Activated CD8-positive, alpha-beta T cell treated with anti-CD3 and anti-CD28 coated beads for 36 hours (primary cell): ENCODE measurements around the gene VAPB. TPM values are rescaled to one million over a fixed set of nuclear protein-coding genes. Genes with fewer than 3 reads are reported as not detected.

Experiments
- ATAC-seq: fragments of 200-7000 bp; cut with Tn5 transposase; one replicate; pipeline ENCODE4 v1.10.0; 2021; ENCODE audit warnings: mild to moderate bottlenecking, moderate library complexity
- CTCF ChIA-PET: fragments of 350-600 bp; sonication (Branson Sonifier 250); formaldehyde crosslinking; loops from one replicate; lab custom pipeline; 2021; ENCODE audit warnings: antibody characterized with exemption; lab: Charles Lee
- POLR2A ChIA-PET: fragments of 350-600 bp; sonication (Branson Sonifier 250); formaldehyde crosslinking; loops from one replicate; lab custom pipeline; 2021; ENCODE audit warnings: antibody characterized with exemption; lab: Charles Lee
- DNase-seq: peaks from one replicate; pipeline ENCODE4 v3.0.0-alpha.2; 2020
- H3K27ac Mint-ChIP-seq: one replicate; pipeline ENCODE4 v1.8.0; 2021; ENCODE audit warnings: mild to moderate bottlenecking, mixed read lengths
- H3K27me3 Mint-ChIP-seq: one replicate; pipeline ENCODE4 v1.8.0; 2021; ENCODE audit warnings: mixed read lengths
- H3K36me3 Mint-ChIP-seq: one replicate; pipeline ENCODE4 v1.8.0; 2021; ENCODE audit warnings: low read depth, mixed read lengths
- H3K4me1 Mint-ChIP-seq: one replicate; pipeline ENCODE4 v1.8.0; 2021; ENCODE audit warnings: low read depth, mixed read lengths
- H3K4me3 Mint-ChIP-seq: one replicate; pipeline ENCODE4 v1.8.0; 2021; ENCODE audit warnings: mild to moderate bottlenecking, moderate library complexity, mixed read lengths
- H3K9me3 Mint-ChIP-seq: one replicate; pipeline ENCODE4 v1.8.0; 2021; ENCODE audit warnings: mixed read lengths
- intact Hi-C: fragments of 100-400 bp; cut with micrococcal nuclease; formaldehyde crosslinking; loops from one replicate; pipeline ENCODE4 v1.10.0; 2022
- total RNA-seq, 2 experiments: library from RNA; stranded (reverse); gene quantifications; one replicate each; pipeline ENCODE4 v1.2.3, GENCODE V29; 2021
- TF ChIP-seq, protein P1 (sequence below): fragments of 200-600 bp; IDR thresholded peaks from one replicate; pipeline ENCODE4 v1.8.0; 2022; ENCODE audit warnings: antibody characterized with exemption, mild to moderate bottlenecking

VAPB gene
- total RNA-seq, 2 experiments from 2014 or later = 46.3 to 46.8 TPM

DNA sequence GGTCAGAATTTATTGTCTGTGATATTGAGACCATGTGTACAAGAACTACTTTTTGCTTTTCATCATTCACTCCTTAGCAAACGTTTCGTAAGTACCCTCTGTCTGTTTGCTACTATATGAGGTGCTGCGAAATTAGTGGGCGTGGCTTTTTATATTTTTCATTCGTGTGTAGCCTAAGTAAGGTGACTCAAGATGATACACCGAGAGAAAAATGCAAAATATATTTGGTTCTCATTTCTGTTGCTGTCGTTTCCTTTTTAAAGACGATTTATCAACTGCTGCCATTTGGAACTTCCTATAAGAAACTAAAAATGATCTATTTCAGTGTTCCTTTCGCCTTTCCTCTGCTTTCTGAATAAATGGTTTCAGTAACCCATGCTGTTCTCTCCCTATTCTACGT is 61.2 kb downstream of the VAPB start:
- no peaks in the 10 kb centered on the region for H3K27me3 Mint-ChIP-seq
- ATAC-seq (no peak), DNase-seq (no peak)
- H3K4me1 Mint-ChIP-seq = no peaks in the 10 kb centered on the region
- intact Hi-C loops = no loop called here
- TF ChIP-seq, protein P1, sequence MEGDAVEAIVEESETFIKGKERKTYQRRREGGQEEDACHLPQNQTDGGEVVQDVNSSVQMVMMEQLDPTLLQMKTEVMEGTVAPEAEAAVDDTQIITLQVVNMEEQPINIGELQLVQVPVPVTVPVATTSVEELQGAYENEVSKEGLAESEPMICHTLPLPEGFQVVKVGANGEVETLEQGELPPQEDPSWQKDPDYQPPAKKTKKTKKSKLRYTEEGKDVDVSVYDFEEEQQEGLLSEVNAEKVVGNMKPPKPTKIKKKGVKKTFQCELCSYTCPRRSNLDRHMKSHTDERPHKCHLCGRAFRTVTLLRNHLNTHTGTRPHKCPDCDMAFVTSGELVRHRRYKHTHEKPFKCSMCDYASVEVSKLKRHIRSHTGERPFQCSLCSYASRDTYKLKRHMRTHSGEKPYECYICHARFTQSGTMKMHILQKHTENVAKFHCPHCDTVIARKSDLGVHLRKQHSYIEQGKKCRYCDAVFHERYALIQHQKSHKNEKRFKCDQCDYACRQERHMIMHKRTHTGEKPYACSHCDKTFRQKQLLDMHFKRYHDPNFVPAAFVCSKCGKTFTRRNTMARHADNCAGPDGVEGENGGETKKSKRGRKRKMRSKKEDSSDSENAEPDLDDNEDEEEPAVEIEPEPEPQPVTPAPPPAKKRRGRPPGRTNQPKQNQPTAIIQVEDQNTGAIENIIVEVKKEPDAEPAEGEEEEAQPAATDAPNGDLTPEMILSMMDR = no peak
- H3K36me3 Mint-ChIP-seq = peaks cover 31% of the 10 kb centered on the region
- H3K4me3 Mint-ChIP-seq = no peak overlapping the region
- ChIA-PET POLR2A (no interaction called here), CTCF (interaction anchor here (1.6 kb wide), 1 partner anchor 216 kb away, joined by 3 read pairs; no protein-coding TSS in a partner anchor)
- H3K27ac Mint-ChIP-seq = no peak overlapping the region
- peaks cover 9% of the 10 kb centered on the region for H3K9me3 Mint-ChIP-seq

DNA sequence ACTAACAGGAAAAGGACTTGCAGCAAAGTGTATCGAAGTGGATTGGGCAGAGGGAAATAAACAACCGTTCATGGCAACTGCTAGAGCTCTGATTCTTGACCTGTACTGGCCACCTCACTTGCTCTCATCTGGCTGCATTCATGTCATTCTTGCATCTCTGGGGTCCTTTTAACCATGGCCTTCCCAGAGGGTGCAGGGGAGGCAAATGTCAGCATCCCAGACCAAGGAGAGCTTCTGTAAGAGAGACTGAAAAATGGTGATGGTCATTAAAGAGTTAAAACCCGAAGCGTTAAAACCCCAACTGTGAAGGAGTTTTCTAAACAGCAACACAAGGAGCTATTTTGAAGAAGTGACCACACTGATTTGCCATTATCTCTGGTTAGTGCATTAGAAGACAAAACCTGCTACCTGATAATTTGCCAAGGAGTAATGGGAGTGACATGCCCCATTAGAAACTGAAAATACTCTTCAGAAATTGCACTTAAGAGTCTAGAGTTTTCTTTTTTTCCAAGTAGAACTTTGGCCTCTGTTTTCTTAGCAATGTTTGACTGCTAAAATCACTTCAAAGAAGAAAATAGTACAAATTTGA is 63.7 kb downstream of the VAPB start:
- Mint-ChIP-seq H3K36me3 (peaks cover 25% of the 10 kb centered on the region), H3K27me3 (no peaks in the 10 kb centered on the region), H3K27ac (no peak overlapping the region), H3K9me3 (peaks cover 9% of the 10 kb centered on the region), H3K4me3 (no peak overlapping the region), H3K4me1 (no peaks in the 10 kb centered on the region)
- ATAC-seq (no peak), DNase-seq (no peak)
- ChIA-PET POLR2A (interaction anchor here (1.3 kb wide), 1 partner anchor 11 kb away, joined by 7 read pairs; no protein-coding TSS in a partner anchor), CTCF (interaction anchor here (0.8 to 1.0 kb wide), 2 partner anchors 11 to 219 kb away, joined by 3 read pairs; no protein-coding TSS in a partner anchor)
- intact Hi-C loops = no loop called here
- TF ChIP-seq, protein P1 = no peak

DNA sequence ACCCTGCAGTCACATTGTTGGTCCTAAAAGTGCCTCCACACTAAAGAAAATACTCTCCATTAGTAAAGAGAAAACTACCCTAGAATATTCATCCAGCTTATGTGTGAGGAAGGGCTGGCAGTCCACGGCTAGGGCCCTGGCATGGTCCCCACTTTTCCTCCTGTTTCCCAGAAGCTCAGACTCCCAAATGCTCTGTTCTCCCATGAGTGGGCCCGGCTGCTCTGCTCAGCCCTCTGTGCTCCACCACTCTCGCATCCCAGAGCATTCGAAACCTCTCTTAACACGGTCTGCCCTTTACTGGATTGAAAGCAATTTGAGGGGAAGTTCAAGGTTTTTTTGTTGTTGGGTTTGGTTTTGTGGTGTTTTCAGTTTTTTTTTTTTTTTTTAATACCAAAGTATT is 64.4 kb downstream of the VAPB start:
- ChIA-PET CTCF (interaction anchor here (1.0 kb wide), 1 partner anchor 220 kb away, joined by 3 read pairs; no protein-coding TSS in a partner anchor), POLR2A (interaction anchor here (1.3 kb wide), 1 partner anchor 11 kb away, joined by 7 read pairs; no protein-coding TSS in a partner anchor)
- Mint-ChIP-seq H3K9me3 (peaks cover 9% of the 10 kb centered on the region), H3K27me3 (no peaks in the 10 kb centered on the region), H3K4me1 (peaks cover 2% of the 10 kb centered on the region), H3K27ac (no peak overlapping the region), H3K36me3 (peaks cover 23% of the 10 kb centered on the region), H3K4me3 (no peak overlapping the region)
- DNase-seq (no peak), ATAC-seq (no peak)
- TF ChIP-seq, protein P1 = no peak
- intact Hi-C loops = no loop called here

DNA sequence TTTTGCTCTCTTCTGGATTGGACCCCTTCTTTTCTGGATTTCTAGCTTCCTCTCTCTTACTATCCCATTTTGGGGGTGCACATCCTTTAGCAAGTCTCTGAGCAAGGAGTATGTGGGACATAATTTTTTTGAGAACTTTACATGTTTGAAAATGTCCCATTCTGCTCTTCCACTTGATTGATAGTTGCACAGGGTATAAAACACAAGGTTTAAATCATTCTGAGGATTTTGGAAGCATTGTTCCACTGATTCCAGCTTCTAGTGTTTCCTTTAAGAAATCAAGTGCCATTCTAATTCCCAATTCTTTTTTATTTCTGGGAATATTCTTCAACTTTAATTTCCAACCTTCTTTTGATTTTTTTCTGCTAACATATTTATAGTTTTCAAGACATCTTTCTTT is 65.4 kb downstream of the VAPB start:
- no peak overlapping the region for H3K27ac Mint-ChIP-seq
- DNase-seq = no peak
- TF ChIP-seq, protein P1 = no peak
- no peak overlapping the region for H3K4me3 Mint-ChIP-seq
- ChIA-PET CTCF (interaction anchor here (0.7 to 0.9 kb wide), 2 partner anchors 122 to 1065 kb away, joined by 3 read pairs; no protein-coding TSS in a partner anchor), POLR2A (no interaction called here)
- H3K36me3 Mint-ChIP-seq = peaks cover 24% of the 10 kb centered on the region
- peaks cover 9% of the 10 kb centered on the region for H3K9me3 Mint-ChIP-seq
- intact Hi-C loops = no loop called here
- ATAC-seq = no peak
- no peaks in the 10 kb centered on the region for H3K27me3 Mint-ChIP-seq
- peaks cover 9% of the 10 kb centered on the region for H3K4me1 Mint-ChIP-seq

DNA sequence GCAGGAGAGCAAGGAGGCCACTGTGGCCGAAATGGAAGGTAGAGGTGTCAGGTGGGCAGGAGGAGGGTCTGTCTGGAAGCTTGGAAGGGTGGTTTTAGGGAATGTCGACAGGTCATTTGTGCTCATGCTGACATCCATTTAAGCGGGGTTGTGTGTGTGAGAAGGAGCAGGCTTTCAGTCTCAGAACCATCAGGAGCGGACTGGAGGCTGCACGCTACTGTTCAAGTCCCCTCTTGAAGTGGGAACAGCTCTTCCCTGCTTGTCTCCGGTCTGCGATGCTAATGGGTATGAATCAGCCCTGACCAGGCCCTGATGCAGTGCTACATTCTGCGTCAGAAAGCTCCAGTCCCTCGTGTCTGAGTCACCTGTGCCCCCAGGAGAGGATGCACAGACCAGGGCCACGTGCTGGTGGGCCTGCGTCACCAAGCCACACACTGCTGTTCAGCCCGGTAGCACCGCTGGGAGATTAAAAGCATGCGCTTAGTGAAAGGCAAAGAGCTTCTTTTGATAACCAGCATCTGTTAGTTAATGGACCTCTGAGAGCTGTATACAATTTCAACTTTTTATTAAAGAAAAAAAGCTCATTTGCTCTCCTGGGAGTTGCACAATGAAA is 68.2 kb downstream of the VAPB start:
- Mint-ChIP-seq H3K36me3 (peaks cover 13% of the 10 kb centered on the region), H3K9me3 (peaks cover 9% of the 10 kb centered on the region), H3K4me1 (peaks cover 9% of the 10 kb centered on the region), H3K4me3 (no peak overlapping the region), H3K27me3 (no peaks in the 10 kb centered on the region), H3K27ac (no peak overlapping the region)
- TF ChIP-seq, protein P1 = no peak
- no peak for DNase-seq
- intact Hi-C loops = no loop called here
- ATAC-seq = no peak
- CTCF ChIA-PET = interaction anchor here (1.1 kb wide), 1 partner anchor 10 kb away, joined by 5 read pairs; no protein-coding TSS in a partner anchor
- POLR2A ChIA-PET = interaction anchor here (1.0 kb wide), 1 partner anchor 55 kb away, joined by 3 read pairs; no protein-coding TSS in a partner anchor
